Psoas muscle (tissue), 8 donors: ENCODE measurements around the gene ADAMTS15. TPM values are rescaled to one million over a fixed set of nuclear protein-coding genes. Genes with fewer than 3 reads are reported as not detected.

Experiments used
- ATAC-seq, 4 donors: fragments of 200-7000 bp; cut with Tn5 transposase; one replicate each; pipeline ENCODE4 v1.9.1; 2020; ENCODE audit warnings: moderate library complexity in 3 of 4, mild to moderate bottlenecking in 2 of 4
- DNase-seq, 2 donors: peaks; one replicate each; pipeline ENCODE4 v3.0.0-alpha.2; 2020
- H3K27ac ChIP-seq: fragments of 200-600 bp; one replicate; pipeline ENCODE4 v1.8.0; 2022
- H3K27me3 ChIP-seq, 3 donors: fragments of 200-600 bp in 1 of 3; one replicate each; pipeline versions ENCODE4 v1.6.1 to v1.8.0; 2013 to 2022; ENCODE audit warnings: low read length in 2 of 3, mild to moderate bottlenecking in 2 of 3, moderate library complexity in 1 of 3; ENCODE audit not compliant: insufficient read depth in 3 of 3
- H3K36me3 ChIP-seq, 2 donors: fragments of 200-600 bp in 1 of 2; one replicate each; pipeline versions ENCODE4 v1.6.1 to v1.8.0; 2013 to 2022; ENCODE audit warnings: low read depth in 1 of 2, mild to moderate bottlenecking in 1 of 2, moderate library complexity in 1 of 2; ENCODE audit not compliant: insufficient read depth in 1 of 2
- H3K4me1 ChIP-seq: fragments of 200-600 bp; one replicate; pipeline ENCODE4 v1.8.0; 2022
- H3K4me3 ChIP-seq: fragments of 200-600 bp; one replicate; pipeline ENCODE4 v1.8.0; 2022; ENCODE audit warnings: mild to moderate bottlenecking
- H3K9me3 ChIP-seq: fragments of 200-600 bp; one replicate; pipeline ENCODE4 v1.8.0; 2022
- WGBS, 3 donors: extraction: QIAGEN DNeasy Blood & Tissue Kit; methylation state at CpG; one replicate each; pipeline versions ENCODE4 v1.1.6 to v1.1.7; 2013; 5-methylcytosine and 5-hydroxymethylcytosine counted together
- intact Hi-C, 2 donors: fragments of 100-400 bp; cut with DNase I; formaldehyde crosslinking; loops; one replicate each; pipeline versions ENCODE4 v1.11.0 to v1.14.2; 2022
- polyA plus RNA-seq, 3 donors: library from polyadenylated mRNA; stranded (reverse); fragments of 200-250 nt; gene quantifications; one replicate each; pipeline ENCODE4 v1.2.3, GENCODE V29; 2013
- total RNA-seq, 4 donors: library from RNA; stranded (reverse); fragmentation: NEBNext Ultra II Directional in 2 of 4; extraction: Animal tissue kit (Norgen Biotek cat#: 25700) in 2 of 4; gene quantifications; one replicate each; pipeline versions ENCODE4 v1.2.1 to v1.2.4, GENCODE V29; 2021 to 2023
- TF ChIP-seq, protein P1 (sequence below): fragments of 200-600 bp; IDR thresholded peaks from one replicate; pipeline ENCODE4 v1.8.0; 2022; ENCODE audit warnings: antibody characterized with exemption
- donor health status: healthy with polysubstance abuse.
- donor health status: DM: no; HTN: no; CAD: no; lungs with moderate emphysema.
- donor health status: Bipolar disorder and iron deficiency.
- donor health status: healthy.
- donor health status: DM: yes; HTN: yes; CAD: no.
- donor health status: DM: no; HTN: no; CAD: no.
- donor health status: DM: no; HTN: no; CAD: no.
- donor health status: DM: yes; HTN: yes; CAD: no.

Gene ADAMTS15
- total and polyA plus RNA-seq, 7 donors = 0.66 to 3.1 (median 1.6) TPM

DNA sequence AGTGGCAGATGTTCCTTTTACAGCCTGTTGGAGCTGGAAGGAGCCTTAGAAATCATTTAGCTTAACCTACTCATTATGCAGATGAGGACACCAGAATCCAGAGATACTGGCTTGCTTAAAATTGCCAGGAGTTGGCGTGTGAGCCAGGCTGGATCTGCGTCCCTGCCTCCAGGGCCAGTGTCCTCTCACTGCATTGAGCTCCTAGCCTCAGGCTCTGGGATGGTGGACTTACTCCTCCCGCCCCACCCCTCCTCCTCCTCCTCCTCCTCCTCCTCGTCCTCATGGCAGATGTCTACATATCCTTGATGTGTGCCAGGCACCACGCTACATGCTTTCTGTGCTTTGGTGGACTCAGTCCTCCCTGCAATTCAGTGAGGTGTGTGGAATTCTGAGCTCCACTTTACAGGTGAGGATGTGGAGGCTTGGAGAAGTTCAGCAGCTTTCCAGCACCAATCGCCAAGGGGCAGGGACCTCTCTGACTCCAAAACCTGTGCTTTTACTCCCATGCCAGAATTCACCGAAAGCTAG lies 24.1 kb downstream of the ADAMTS15 start:
- Histone ChIP-seq H3K27ac (no peak overlapping the region), H3K27me3 (no peaks in the 10 kb centered on the region), H3K36me3 (peaks cover 0 to 5% of the 10 kb centered on the region in 2 donors), H3K4me3 (no peak overlapping the region), H3K4me1 (no peaks in the 10 kb centered on the region), H3K9me3 (no peaks in the 10 kb centered on the region)
- intact Hi-C loops = no loop called here
- 92 to 96% (median 93%) methylated on average over 7 of the region's 7 CpGs for WGBS, 3 donors
- TF ChIP-seq, protein P1, sequence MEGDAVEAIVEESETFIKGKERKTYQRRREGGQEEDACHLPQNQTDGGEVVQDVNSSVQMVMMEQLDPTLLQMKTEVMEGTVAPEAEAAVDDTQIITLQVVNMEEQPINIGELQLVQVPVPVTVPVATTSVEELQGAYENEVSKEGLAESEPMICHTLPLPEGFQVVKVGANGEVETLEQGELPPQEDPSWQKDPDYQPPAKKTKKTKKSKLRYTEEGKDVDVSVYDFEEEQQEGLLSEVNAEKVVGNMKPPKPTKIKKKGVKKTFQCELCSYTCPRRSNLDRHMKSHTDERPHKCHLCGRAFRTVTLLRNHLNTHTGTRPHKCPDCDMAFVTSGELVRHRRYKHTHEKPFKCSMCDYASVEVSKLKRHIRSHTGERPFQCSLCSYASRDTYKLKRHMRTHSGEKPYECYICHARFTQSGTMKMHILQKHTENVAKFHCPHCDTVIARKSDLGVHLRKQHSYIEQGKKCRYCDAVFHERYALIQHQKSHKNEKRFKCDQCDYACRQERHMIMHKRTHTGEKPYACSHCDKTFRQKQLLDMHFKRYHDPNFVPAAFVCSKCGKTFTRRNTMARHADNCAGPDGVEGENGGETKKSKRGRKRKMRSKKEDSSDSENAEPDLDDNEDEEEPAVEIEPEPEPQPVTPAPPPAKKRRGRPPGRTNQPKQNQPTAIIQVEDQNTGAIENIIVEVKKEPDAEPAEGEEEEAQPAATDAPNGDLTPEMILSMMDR = no peak
- DNase-seq = no peak
- no peak for ATAC-seq

DNA sequence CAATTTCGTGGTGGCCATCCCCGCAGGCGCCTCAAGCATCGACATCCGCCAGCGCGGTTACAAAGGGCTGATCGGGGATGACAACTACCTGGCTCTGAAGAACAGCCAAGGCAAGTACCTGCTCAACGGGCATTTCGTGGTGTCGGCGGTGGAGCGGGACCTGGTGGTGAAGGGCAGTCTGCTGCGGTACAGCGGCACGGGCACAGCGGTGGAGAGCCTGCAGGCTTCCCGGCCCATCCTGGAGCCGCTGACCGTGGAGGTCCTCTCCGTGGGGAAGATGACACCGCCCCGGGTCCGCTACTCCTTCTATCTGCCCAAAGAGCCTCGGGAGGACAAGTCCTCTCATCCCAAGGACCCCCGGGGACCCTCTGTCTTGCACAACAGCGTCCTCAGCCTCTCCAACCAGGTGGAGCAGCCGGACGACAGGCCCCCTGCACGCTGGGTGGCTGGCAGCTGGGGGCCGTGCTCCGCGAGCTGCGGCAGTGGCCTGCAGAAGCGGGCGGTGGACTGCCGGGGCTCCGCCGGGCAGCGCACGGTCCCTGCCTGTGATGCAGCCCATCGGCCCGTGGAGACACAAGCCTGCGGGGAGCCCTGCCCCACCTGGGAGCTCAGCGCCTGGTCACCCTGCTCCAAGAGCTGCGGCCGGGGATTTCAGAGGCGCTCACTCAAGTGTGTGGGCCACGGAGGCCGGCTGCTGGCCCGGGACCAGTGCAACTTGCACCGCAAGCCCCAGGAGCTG lies 24.8 kb downstream of the ADAMTS15 start:
- intact Hi-C loops = no loop called here
- no peak for DNase-seq
- no peak for ATAC-seq
- Histone ChIP-seq H3K4me1 (peaks cover 5% of the 10 kb centered on the region), H3K4me3 (no peak overlapping the region), H3K36me3 (peaks cover 0 to 5% of the 10 kb centered on the region in 2 donors), H3K9me3 (no peaks in the 10 kb centered on the region), H3K27me3 (no peaks in the 10 kb centered on the region), H3K27ac (no peak overlapping the region)
- TF ChIP-seq, protein P1 = no peak
- 95 to 97% (median 95%) methylated on average over 52 of the region's 52 CpGs for WGBS, 3 donors

DNA sequence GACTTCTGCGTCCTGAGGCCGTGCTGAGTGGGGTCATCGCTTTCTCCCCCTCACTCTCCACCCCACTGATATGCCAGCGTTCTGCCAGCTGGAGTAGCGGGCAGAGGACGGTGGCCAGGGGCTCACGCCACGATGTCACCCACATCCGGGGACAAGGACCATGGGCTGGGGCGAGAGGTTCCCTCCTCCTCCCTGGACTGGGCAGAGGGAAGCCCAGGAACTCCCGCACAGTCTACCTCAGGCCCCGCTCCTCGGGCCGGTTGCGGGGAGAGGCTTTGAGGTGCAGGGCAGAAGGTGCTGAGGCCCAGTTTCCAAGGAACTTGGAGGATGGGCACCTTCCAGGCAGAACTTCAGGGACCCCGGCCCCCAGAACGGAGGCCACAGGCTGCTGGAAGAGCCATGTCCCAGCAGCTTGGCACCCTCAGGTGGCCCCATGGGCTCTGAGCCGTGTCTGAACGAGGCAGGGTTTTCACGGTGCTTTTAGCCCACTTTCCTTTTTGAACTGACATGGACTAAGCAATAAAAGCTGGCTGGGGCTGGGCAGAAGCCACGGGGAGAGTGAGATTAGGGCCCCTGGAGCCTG lies 25.4 kb downstream of the ADAMTS15 start:
- no peak overlapping the region for H3K4me3 ChIP-seq
- no peak for ATAC-seq
- 83 to 91% (median 86%) methylated on average over 21 of the region's 21 CpGs for WGBS, 3 donors
- no peak overlapping the region for H3K27ac ChIP-seq
- peaks cover 9% of the 10 kb centered on the region for H3K4me1 ChIP-seq
- DNase-seq = no peak
- H3K36me3 ChIP-seq = peaks cover 0 to 5% of the 10 kb centered on the region in 2 donors
- H3K27me3 ChIP-seq = no peaks in the 10 kb centered on the region
- H3K9me3 ChIP-seq = no peaks in the 10 kb centered on the region
- TF ChIP-seq, protein P1 = no peak
- intact Hi-C loops = no loop called here

DNA sequence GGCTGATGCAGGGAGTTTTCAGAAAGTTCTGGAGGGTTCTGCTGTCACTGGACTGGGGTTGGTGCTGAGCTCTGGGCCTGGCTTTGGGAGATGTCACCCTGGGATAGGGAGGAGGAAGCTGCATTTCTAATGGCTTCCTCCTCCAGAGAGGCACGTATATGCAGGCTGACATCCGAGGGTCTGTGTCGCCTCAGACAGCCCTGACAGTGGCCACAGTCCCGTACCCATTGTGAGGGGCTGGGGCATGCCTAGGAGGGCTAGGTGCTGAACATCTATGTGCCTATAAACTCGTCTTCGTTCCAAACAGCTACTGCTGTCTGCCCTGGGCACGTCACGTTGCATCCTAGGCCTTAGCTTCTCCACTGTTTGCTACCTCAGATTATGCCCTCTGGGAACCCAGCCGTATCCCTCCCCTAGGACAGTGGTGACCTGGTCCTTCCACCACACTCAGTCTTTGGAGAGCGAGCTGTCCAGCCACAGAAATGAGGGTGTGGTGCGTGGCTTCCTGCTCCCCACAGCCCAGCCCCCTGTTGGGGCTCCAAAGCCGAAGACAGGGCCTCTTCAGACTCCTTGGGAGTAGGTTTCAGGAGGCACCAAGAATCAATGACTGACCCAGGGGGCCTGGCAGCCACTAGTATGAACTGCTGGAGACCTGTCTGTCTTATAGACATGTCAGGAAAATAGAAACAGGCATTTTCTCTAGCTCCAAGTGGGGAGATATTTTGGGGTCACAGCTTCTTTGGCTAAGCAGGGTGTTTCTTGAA lies 26.4 kb downstream of the ADAMTS15 start:
- intact Hi-C loops = no loop called here
- DNase-seq = no peak
- H3K27me3 ChIP-seq = no peaks in the 10 kb centered on the region
- no peak overlapping the region for H3K27ac ChIP-seq
- no peak overlapping the region for H3K4me3 ChIP-seq
- WGBS, 3 donors = 90 to 93% (median 93%) methylated on average over 12 of the region's 12 CpGs
- peaks cover 0 to 5% of the 10 kb centered on the region in 2 donors for H3K36me3 ChIP-seq
- ATAC-seq = no peak
- TF ChIP-seq, protein P1 = no peak
- H3K9me3 ChIP-seq = no peaks in the 10 kb centered on the region
- H3K4me1 ChIP-seq = peaks cover 17% of the 10 kb centered on the region
